AG09309 (cell line): Measurements from ENCODE around the gene FTMT.
"Not testable (repeated sequence)": the region's sequence is repeated elsewhere in the genome, so short reads cannot be mapped to it uniquely, and the experiment has no call there.

Experiments used
- DNase-seq: peaks from one replicate; pipeline ENCODE4 v3.0.0-alpha.2; 2010; ENCODE audit warnings: low read depth
- H3K4me3 ChIP-seq: 2 replicates; pipeline ENCODE4 v1.5.1; 2011; ENCODE audit warnings: mild to moderate bottlenecking, low read depth, low read length, moderate library complexity; ENCODE audit not compliant: control insufficient read depth
- CTCF ChIP-seq: IDR thresholded peaks from 2 replicates; pipeline ENCODE4 v1.5.1; 2011; ENCODE audit warnings: mild to moderate bottlenecking, low read depth, low read length, inconsistent platforms; ENCODE audit not compliant: insufficient read depth, control insufficient read depth; ENCODE audit errors: missing control alignments

The FTMT gene

GRCh38 chr5:121851643-121852574 is at the start of gene FTMT:
FTMT (plus strand) TSS chr5:121851882; CDS start chr5:121851964, 82 bp downstream.
- H3K4me3 ChIP-seq, result no peak within 1 kb of the TSS
- DNase-seq, result no peak
- no peak for TF ChIP-seq CTCF

GRCh38 chr5:121805251-121805650 is 46.4 kb upstream of the FTMT start:
- not testable (repeated sequence) for H3K4me3 ChIP-seq, DNase-seq

GRCh38 chr5:121805911-121806310 is 45.8 kb upstream of the FTMT start:
- H3K4me3 ChIP-seq, result no peak overlapping the region
- peak; percentile 27 for DNase-seq
- no peak for TF ChIP-seq CTCF

GRCh38 chr5:121816164-121816563 is 35.5 kb upstream of the FTMT start:
- TF ChIP-seq CTCF, result no peak
- no peak overlapping the region for H3K4me3 ChIP-seq
- DNase-seq, result no peak

- TF ChIP-seq CTCF, result no peak
- H3K4me3 ChIP-seq, result no peak overlapping the region
- no peak for DNase-seq
Observed at GRCh38 chr5:121819682-121820261, 31.9 kb upstream of the FTMT start.

GRCh38 chr5:121833617-121834016 is 18.1 kb upstream of the FTMT start:
- H3K4me3 ChIP-seq, result no peak overlapping the region
- no peak for TF ChIP-seq CTCF
- DNase-seq, result no peak

GRCh38 chr5:121834021-121834420 is 17.7 kb upstream of the FTMT start:
- DNase-seq, result no peak
- no peak for TF ChIP-seq CTCF

More at GRCh38 chr5:121834021-121834420, 17.7 kb upstream of the FTMT start:
- no peak overlapping the region for H3K4me3 ChIP-seq
